ENCODE measurements around the gene KIF1A. TPM values are rescaled to one million over a fixed set of nuclear protein-coding genes. Genes with fewer than 3 reads are reported as not detected.

Gene KIF1A
- 133 TPM for total RNA-seq

GRCh38 chr2:240819858-240820606 lies at the start of gene KIF1A:
TSS of gene KIF1A (minus strand) at chr2:240820219. CDS start at chr2:240797752, 22,467 bp downstream.

GRCh38 chr2:240868286-240869108 lies 48.5 kb upstream of the KIF1A start, which contains the start of gene AGXT:
TSS of gene AGXT (plus strand) at chr2:240868824. CDS start at chr2:240868866, 42 bp downstream.

DNA sequence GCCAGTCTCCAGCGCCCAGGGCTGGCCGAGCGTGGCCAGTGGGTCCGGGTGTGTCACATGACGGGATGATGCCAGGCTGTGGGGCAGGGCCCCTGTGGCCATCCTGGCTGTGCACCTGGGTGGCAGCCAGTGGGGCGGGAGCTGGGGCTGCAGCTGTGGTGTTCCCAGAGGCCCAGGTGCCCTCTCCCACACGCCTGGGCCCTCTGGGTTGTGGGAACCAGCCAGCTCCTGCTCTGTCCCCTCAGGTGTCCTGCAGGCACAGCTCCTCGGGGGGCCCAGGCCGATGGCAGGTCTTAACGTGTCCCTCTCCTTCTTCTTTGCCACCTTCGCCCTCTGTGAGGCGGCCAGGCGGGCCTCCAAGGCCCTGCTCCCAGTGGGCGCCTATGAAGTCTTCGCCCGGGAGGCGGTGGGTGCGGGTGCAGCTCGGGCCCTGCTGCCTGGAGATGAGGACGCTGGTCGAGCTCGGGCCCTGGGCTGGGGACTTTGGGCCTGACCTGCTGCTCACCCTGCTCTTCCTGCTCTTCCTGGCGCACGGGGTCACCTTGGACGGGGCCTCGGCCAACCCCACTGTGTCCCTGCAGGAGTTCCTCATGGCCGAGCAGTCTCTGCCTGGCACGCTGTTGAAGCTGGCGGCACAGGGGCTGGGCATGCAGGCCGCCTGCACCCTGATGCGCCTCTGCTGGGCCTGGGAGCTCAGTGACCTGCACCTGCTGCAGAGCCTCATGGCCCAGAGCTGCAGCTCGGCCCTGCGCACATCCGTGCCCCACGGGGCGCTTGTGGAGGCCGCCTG lies 128.2 kb downstream of the KIF1A start, which contains the start of gene AQP12A:
AQP12A (plus strand) TSS at position 236 of the 790 bp plus-strand sequence; CDS start at position 284, 48 bp downstream.

DNA sequence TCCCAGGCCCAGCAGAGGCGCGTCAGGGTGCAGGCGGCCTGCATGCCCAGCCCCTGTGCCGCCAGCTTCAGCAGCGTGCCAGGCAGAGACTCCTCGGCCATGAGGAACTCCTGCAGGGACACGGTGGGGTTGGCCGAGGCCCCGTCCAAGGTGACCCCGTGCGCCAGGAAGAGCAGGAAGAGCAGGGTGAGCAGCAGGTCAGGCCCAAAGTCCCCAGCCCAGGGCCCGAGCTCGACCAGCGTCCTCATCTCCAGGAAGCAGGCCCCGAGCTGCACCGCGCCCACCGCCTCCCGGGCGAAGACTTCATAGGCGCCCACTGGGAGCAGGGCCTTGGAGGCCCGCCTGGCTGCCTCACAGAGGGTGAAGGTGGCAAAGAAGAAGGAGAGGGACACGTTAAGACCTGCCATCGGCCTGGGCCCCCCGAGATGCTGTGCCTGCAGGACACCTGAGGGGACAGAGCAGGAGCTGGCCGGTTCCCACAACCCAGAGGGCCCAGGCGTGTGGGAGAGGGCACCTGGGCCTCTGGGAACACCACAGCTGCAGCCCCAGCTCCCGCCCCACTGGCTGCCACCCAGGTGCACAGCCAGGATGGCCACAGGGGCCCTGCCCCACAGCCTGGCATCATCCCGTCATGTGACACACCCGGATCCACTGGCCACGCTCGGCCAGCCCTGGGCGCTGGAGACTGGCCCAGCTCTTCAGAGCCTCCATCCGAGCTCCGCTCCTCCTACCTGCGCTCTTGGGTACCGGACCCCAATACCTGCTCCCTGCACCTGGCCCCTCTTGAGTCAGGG lies 137.4 kb downstream of the KIF1A start, which contains the start of gene AQP12B:
AQP12B (minus strand) TSS at position 455 of the 794 bp plus-strand sequence; CDS start at position 407, 48 bp downstream.

Other genes with a start within 250 kb of the KIF1A start
- gene CAPN10, start 233.5 kb downstream of the KIF1A start, total RNA-seq, result 31.4 TPM
- gene GPR35, start 194.7 kb downstream of the KIF1A start, total RNA-seq, result 1.2 TPM
- gene AQP12B, start 137.3 kb downstream of the KIF1A start, total RNA-seq, result not detected
- gene AQP12A, start 128.4 kb downstream of the KIF1A start, total RNA-seq, result not detected
- not detected for gene AGXT, start 48.6 kb upstream of the KIF1A start, total RNA-seq
- 0.77 TPM for gene MAB21L4, start 75.9 kb upstream of the KIF1A start, total RNA-seq
- gene CROCC2, start 86.1 kb upstream of the KIF1A start, total RNA-seq, result 0.16 TPM
- gene SNED1, start 178.4 kb upstream of the KIF1A start, total RNA-seq, result 16.0 TPM

All from camera-type eye (tissue), 1 donor.